Activated CD4-positive, alpha-beta T cell treated with anti-CD3 and anti-CD28 coated beads for 48 hours (primary cell): ENCODE measurements around the gene CDH22.
A peak's percentile ranks its signal among the peaks of the same experiment; 100 is the strongest.

Experiments used
- DNase-seq: peaks from one replicate; pipeline ENCODE4 v3.0.0-alpha.2; 2020

The CDH22 gene

DNA sequence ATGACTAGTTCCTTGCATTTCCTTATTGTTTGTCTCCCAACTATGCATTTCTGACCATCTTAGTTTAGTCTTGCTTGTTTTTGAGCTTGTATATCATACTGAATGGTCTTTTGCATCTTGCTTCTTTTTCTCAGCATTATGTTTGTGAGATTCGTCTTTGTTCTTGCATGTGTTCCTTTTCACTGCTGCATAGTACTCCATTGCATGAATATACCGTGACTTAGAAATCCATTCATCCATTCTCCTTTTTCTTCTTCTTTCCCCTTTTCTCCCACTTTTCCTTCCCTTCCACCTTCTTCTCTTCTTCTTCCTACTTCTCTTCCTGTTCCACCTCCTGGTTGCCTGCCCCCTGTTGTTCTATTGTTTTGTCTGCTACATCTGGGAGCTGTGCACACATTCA is 42.8 kb downstream of the CDH22 start:
- DNase-seq, result no peak

- DNase-seq, result no peak
These were observed 43.7 kb downstream of the CDH22 start for GRCh38 chr20:46264391-46265266.

DNA sequence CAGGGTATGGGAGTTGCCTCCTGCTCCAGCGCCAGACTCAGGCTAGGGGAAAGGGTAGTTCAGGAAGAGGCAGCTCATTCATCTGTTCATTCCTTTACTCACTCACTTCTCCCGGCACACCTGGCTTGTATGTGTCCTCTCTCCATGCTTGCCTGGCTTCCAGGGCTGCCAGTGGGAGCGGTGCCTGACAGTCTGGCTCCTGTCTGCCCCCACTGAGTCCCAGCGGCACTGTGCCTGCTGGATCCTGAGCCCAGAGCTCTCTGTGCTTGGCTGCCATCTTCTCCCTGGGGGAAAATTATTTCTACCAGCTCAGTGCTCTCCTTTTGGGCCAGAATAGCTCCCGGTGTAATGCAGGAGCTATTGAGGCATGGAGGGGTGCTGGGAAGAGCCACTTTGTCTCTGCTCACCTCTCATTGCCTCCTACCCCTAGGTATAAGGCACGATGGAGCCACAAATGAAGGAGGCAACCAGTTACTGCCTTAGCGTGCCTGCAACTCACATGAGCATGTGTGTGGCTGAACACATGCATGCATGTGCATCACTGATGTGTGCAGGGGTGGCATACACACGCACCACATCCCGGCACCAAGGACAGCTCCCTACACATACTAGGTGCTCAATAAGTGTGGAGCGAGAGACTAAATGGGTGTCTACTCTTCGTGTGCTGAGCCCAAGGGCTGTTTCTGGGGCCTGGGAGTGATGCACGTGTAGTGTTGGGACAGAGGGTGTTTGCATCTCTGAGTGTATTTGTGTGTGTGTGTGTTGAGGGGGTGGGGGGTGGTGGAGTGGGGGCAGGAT is 46.6 kb downstream of the CDH22 start:
- no peak for DNase-seq

- DNase-seq, result no peak
These were observed 47.3 kb downstream of the CDH22 start for GRCh38 chr20:46260936-46261454.

- no peak for DNase-seq
These were observed 47.8 kb downstream of the CDH22 start for GRCh38 chr20:46260480-46260879.

DNA sequence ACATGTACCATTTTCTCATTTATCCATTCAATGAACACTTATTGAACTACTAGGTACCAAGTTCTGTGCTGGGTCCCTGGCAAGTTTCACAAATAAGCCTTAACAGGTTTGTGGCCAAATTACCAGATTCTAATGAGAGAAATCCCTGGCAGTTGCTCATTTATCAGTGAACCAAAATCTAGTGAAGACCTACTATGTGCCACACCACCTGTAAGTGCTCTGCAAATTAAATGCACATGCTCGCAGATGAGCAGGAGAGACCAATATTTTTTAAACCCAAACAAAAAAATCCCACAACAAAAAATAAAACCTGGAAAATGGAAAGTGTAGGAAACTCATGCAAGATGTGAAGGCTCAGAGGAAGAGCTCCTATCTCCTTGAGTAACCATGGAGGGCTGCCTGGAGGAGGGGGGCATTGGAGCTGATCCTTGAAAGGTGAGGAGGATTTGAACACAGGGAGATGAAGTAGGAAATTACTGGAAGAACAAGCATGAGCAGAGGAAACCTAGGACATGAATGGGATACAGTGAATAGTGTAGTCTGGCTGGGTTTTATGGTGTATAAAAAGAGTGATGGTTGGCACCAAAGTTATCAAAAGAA is 48.9 kb downstream of the CDH22 start:
- DNase-seq, result no peak

- DNase-seq, result no peak
These were observed 50.4 kb downstream of the CDH22 start for GRCh38 chr20:46257887-46258286.

DNA sequence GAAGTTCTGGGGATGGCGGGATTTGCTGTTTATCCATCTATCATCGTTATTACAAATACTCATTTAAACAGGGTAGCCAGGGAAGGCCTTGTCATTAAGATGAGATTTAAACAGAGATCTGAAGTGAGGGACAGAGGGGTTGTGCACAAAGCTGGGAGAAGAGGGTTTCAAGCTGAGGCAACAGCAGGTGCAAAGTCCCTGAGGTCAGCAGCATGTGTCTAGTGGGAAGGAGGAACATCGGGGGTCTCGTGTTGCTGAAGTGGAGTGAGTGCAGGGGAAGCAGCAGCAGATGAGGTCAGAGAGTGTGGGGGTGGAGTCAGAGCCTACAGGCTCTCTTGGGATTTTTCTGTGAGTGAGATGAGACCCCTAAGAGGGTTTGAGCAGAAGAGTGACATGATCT is 52.0 kb downstream of the CDH22 start:
- DNase-seq, result no peak

DNA sequence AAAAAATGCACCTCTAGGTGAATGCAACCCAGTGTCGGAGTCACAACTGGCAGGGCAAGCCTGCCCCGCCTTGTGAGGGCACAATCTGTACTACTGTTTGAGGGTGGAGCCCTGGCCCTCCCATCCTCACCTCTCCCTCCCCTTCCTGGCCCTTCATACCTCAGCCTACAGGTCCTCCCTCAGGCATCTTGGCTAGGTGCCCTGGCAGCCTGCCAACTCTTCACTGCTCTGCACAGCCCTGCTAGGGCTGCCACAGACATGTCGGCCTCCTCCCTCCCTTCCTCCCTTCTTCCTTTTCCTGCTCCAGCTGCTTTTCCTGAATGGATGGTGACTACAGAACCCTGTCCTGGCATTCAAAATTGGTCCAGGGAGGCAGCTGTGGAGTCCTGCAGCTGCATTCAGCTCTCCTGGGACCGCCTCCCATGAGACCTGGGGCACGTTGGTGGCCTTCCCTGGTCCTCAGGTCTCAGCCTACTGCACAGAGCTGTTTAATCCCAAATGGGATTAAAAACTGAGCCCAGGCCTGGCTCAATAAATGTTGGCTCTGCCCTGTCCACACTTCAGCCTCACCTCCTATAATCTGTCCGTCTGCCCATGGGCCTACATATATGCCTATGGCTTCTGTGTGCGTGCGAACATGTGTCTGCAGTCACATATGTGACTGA is 52.7 kb downstream of the CDH22 start:
- DNase-seq, result no peak

- no peak for DNase-seq
These were observed 54.9 kb downstream of the CDH22 start for GRCh38 chr20:46253391-46253790.

DNA sequence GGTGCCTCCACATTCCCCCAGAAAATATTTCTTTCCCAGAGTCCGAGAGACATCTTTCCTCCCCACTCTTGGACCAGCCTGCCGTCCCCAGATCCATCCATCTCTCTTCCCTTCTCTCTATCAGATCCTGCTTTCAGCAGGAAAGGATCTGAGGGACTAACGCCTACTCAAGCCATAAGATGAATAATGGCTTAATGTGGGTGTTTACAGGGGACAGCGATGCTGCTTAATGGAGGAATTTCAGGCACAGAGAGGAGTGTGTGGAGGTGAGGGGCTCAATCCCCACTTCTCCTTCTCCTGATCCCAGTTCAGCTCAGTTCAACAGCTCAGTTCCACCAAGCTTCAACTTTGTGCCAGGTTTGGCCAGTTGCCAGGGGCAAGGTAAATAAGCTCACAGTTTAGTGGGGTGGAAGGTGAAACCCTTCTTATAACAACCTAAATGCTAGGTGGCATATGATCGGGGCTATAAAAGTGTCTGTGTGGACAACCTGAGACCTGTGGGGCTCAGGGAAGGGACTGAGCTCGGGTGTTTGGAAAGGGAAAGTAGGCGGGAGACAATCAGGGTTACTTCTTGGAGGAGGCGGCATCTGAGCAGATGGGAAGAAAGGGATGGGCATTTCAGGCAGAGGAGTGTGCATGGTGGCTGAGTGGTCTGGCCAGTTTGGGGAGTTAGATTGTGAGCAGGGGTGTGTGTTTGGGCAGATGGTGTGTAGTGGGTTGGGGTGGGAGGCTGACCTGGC is 55.8 kb downstream of the CDH22 start:
- no peak for DNase-seq

DNA sequence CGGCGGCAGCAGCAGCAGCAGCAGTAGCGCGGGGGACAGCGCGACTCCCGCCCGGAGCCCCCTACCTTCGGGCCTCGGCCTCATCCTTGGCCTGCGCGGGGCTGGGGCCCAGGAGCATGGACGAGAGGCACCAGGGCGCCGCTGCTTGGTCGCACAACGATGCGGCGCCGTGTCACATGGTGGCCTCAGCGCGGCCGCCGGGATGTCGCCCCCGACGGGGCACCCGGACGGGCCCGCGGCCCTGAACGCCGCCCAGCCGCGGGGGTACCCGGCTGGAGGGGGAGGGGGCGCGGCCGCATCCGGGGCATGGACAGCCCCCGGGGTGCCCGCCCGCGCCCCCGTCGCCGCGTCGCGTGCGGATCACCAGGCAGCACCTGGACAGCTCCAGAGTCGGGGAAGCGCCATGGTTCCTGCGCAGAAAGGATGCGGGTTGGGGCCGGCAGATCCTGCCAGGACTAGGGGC is 57.1 kb downstream of the CDH22 start:
- DNase-seq, result no peak

- DNase-seq, result no peak
These were observed 57.5 kb downstream of the CDH22 start for GRCh38 chr20:46250772-46251171.

- no peak for DNase-seq
These were observed 58.6 kb downstream of the CDH22 start for GRCh38 chr20:46249671-46250070.

DNA sequence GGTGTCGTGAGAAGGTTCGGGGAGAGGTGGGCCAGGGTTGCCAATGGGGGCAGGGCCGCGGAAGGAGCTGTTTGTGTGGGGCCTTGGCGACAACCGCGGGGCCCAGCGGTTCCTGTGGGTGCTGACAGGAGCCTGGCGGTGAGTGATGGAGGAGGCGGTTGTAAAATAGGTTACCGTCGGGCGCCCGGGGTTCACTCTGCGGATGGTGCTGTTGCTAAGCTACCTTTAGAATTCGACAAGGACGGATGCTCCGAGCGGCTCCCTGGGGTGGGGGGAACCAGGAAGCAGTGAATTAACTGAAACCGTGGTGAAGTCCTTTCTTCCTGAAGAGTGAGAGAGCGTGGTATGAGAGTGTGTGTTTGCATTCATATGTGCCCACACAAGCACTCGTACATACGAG is 61.7 kb downstream of the CDH22 start:
- DNase-seq, result peak; percentile 20

DNA sequence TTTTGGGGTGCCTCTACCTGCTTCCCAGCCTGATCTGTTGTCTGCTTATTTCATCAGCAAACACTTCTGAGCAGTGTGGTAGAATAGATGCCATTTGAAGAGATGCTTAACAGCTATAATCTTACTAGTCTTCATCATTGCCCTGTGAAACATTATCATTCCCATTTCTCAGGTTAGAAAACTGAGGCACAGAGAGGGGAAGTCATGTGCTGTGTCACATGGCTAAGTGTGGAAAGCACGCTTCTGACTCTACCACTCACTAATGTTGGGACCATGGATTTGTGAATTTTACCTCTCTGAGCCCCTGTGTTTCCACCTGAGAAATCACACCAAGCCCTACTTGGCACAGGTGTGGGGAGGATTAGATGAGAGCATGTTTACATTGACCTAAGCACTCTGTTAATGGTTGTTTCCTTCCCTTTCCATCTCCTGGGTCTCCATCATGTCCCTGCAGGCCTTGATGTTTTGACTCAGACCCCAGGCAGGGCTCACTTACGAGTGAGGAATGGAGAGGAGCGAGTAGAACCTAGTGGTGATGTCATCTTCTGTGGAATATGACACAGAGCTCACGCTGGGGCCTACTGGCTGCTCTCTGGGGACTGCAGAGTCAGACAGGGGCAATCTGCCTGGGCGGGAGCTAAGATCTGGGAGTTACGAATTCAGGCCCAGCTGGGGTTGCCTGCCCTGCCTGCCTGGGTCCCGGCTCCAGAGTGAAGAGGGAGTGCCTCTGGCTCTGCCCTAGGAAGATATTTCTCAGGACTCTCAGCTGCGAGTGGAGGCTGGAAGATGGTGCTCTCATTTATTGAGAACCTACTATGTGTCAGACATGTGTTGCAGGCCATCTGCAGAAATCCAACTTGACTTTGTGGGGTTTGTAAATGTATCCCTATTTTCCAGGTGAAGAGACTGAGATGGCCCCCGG is 64.3 kb downstream of the CDH22 start:
- DNase-seq, result peak; percentile 6

GRCh38 chr20:46242390-46242789 is 65.9 kb downstream of the CDH22 start:
- DNase-seq, result no peak

DNA sequence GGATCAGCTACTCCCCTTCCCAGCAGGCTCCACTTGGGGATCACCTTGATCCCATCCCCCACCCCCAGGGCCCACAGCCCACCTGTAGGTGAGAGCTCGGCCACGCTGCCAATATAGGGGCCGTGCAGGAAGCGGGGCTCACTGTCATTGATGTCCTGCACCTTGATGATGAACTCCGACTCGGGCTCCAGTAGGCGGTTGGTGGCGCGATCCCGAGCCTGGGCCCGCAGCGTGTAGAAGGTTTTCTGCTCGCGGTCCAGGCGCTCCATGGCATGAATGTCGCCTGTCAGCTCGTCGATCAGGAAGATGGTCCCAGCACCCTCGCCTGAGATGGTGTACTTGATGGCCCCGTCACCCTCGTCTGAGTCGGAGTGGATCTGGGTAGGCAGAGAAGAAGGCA is 67.4 kb downstream of the CDH22 start:
- DNase-seq, result no peak

GRCh38 chr20:46240065-46240464 is 68.2 kb downstream of the CDH22 start:
- no peak for DNase-seq

- DNase-seq, result no peak
These were observed 70.6 kb downstream of the CDH22 start for GRCh38 chr20:46237736-46238135.

- no peak for DNase-seq
These were observed 71.1 kb downstream of the CDH22 start for GRCh38 chr20:46237227-46237626.
